Dermis microvascular lymphatic vessel endothelial cell (primary cell): ENCODE data around the gene DIO2. TPM values are rescaled to one million over a fixed set of nuclear protein-coding genes. Genes with fewer than 3 reads are reported as not detected.
A peak's percentile ranks its signal among the peaks of the same experiment; 100 is the strongest.

Experiments
- DNase-seq, 2 donors: peaks; one replicate each; pipeline versions ENCODE4 v3.0.0 to v3.0.0-alpha.2; 2010; ENCODE audit warnings: low read depth in 2 of 2
- total RNA-seq: library from RNA; depleted of rRNA; stranded (reverse); fragments of >200 nt; gene quantifications from 2 replicates; pipeline ENCODE4 v1.2.1, GENCODE V29; 2014

The DIO2 gene
- under 0.01 TPM in 1 of 2 replicates, not detected in the other for total RNA-seq

- DNase-seq = peak in 1 of 2 donors; percentile 22
Measured at GRCh38 chr14:80211153-80212022, at the start of gene DIO2. TSS of gene DIO2 (minus strand) at chr14:80211504. CDS start at chr14:80211472, 32 bp downstream.

GRCh38 chr14:80260645-80261044, 49.3 kb upstream of the DIO2 start:
- no peak for DNase-seq

GRCh38 chr14:80239631-80240030, 28.3 kb upstream of the DIO2 start:
- DNase-seq = no peak

- no peak for DNase-seq
Measured at GRCh38 chr14:80237143-80237542, 25.8 kb upstream of the DIO2 start.

- no peak for DNase-seq
Measured at GRCh38 chr14:80233470-80234089, 22.3 kb upstream of the DIO2 start.

- DNase-seq = no peak
Measured at GRCh38 chr14:80231702-80232101, 20.4 kb upstream of the DIO2 start.

- no peak for DNase-seq
Measured at GRCh38 chr14:80223696-80224465, 12.6 kb upstream of the DIO2 start.

GRCh38 chr14:80216818-80217217, 5.5 kb upstream of the DIO2 start:
- DNase-seq = no peak

GRCh38 chr14:80215756-80216581, 4.7 kb upstream of the DIO2 start:
- DNase-seq = no peak

GRCh38 chr14:80215081-80215480, 3.8 kb upstream of the DIO2 start:
- no peak for DNase-seq

- DNase-seq = peak; percentile 26 to 62
Measured at GRCh38 chr14:80213602-80214001, 2.3 kb upstream of the DIO2 start.

GRCh38 chr14:80212023-80212397, 706 bp upstream of the DIO2 start:
- DNase-seq = peak in 1 of 2 donors; percentile 4

GRCh38 chr14:80208461-80208860, 2.8 kb downstream of the DIO2 start:
- no peak for DNase-seq

- no peak for DNase-seq
Measured at GRCh38 chr14:80206351-80207080, 4.8 kb downstream of the DIO2 start.

- peak in 1 of 2 donors; percentile 3 for DNase-seq
Measured at GRCh38 chr14:80202888-80203562, 8.3 kb downstream of the DIO2 start.

GRCh38 chr14:80200093-80200492, 11.2 kb downstream of the DIO2 start:
- DNase-seq = no peak

- no peak for DNase-seq
Measured at GRCh38 chr14:80188571-80188970, 22.7 kb downstream of the DIO2 start.

- DNase-seq = no peak
Measured at GRCh38 chr14:80186301-80186800, 25.0 kb downstream of the DIO2 start.

GRCh38 chr14:80176893-80177292, 34.4 kb downstream of the DIO2 start:
- no peak for DNase-seq
